Measurements from ENCODE around the gene CT47B1. TPM values are rescaled to one million over a fixed set of nuclear protein-coding genes. Genes with fewer than 3 reads are reported as not detected.

Gene CT47B1
- total and polyA plus RNA-seq, 2 of the 4 experiments (the other 2 are of a cell fraction): not detected

GRCh38 chrX:120857240-120857639 lies 18.4 kb downstream of the CT47B1 start (continued):
- no peak for TF ChIP-seq USF2 (IDR thresholded peaks at IDR 0.05; ENCODE audit: low read depth, low read length)
- TF ChIP-seq POLR2A (IDR thresholded peaks at IDR 0.05; ENCODE audit: low read depth, low read length): no peak
- no peak for TF ChIP-seq RAD21 (IDR thresholded peaks at IDR 0.05; ENCODE audit: low read length)
- no peak for TF ChIP-seq BHLHE40 (IDR thresholded peaks at IDR 0.05; ENCODE audit: low read depth, low read length)

- no TSS peak for BruUV-seq (replicated peaks)
- dilution Hi-C loops (cut with HindIII; ENCODE audit: low sequenced_read_pairs, unreplicated experiment): no loop called here
- Histone ChIP-seq H3K56ac (ENCODE audit: extremely low read depth, insufficient read depth, low read length) (no peak overlapping the region), H2AK5ac (ENCODE audit: low read depth, low read length) (no peak overlapping the region), H3K18ac (ENCODE audit: low read depth, low read length) (no peak overlapping the region), H3K9me3 (ENCODE audit: control insufficient read depth, insufficient read depth, low read length) (no peaks in the 10 kb centered on the region), H3K4ac (ENCODE audit: low read depth, low read length) (no peak overlapping the region), H3K27ac (ENCODE audit: insufficient read depth, low read length) (no peak overlapping the region), H2BK20ac (ENCODE audit: low read depth, low read length) (no peak overlapping the region), H4K91ac (ENCODE audit: insufficient read depth, low read depth, low read length) (no peak overlapping the region), H3K9ac (ENCODE audit: low read depth, low read length) (no peak overlapping the region), H2BK15ac (ENCODE audit: low read depth, low read length) (no peak overlapping the region), H3K4me1 (ENCODE audit: control insufficient read depth, insufficient read depth, low read length) (no peaks in the 10 kb centered on the region), H3K27me3 (ENCODE audit: control insufficient read depth, insufficient read depth, low read length) (no peaks in the 10 kb centered on the region), H2AK9ac (replicated peaks; ENCODE audit: low read depth, low read length, poor library complexity) (no peak overlapping the region), H3K79me1 (ENCODE audit: low read depth in 1 of 2, low read length in 2 of 2) (no peaks in the 10 kb centered on the region), H3K23ac (ENCODE audit: low read depth, low read length) (no peak overlapping the region), H3K4me2 (ENCODE audit: low read depth, low read length) (no peak overlapping the region), H4K20me1 (ENCODE audit: insufficient read depth, low read length) (no peaks in the 10 kb centered on the region), H2BK5ac (ENCODE audit: low read depth, low read length, poor library complexity, severe bottlenecking) (no peak overlapping the region), H3K36me3 (ENCODE audit: control insufficient read depth, insufficient read depth, low read length) (no peaks in the 10 kb centered on the region), H4K8ac (ENCODE audit: low read depth in 2 of 2, low read length in 2 of 2) (no peak overlapping the region), H4K5ac (ENCODE audit: low read depth, low read length) (no peak overlapping the region), H2AFZ (replicated peaks; ENCODE audit: low read length, poor library complexity) (no peak overlapping the region), H2BK120ac (ENCODE audit: low read depth, low read length) (no peak overlapping the region), H3K9me1 (ENCODE audit: insufficient read depth, low read length) (no peaks in the 10 kb centered on the region), H3K4me3 (ENCODE audit: insufficient read depth, low read depth, low read length) (no peak overlapping the region), H3K14ac (replicated peaks; ENCODE audit: low read depth, low read length) (no peak overlapping the region)
- POLR2A ChIA-PET (ENCODE audit: unreplicated experiment): no interaction called here
- DNase-seq: no peak
- CTCF ChIA-PET: no interaction called here
- in situ Hi-C loops (cut with MboI; ENCODE audit: low sequenced_read_pairs): no loop called here
- no peak for ATAC-seq (ENCODE audit: low read depth)
- intact Hi-C loops (cut with micrococcal nuclease): no loop called here
- WGBS, 2 experiments (ENCODE audit: extremely low coverage in 2 of 2, insufficient read length in 1 of 2): no CpG with 5 or more reads among the region's 2 CpGs
- TF ChIP-seq RFX5 (IDR thresholded peaks at IDR 0.05; ENCODE audit: low read depth, low read length): no peak
- TF ChIP-seq FOS (IDR thresholded peaks at IDR 0.05; ENCODE audit: low read depth, low read length): no peak
- no peak for TF ChIP-seq NFE2L2 (IDR thresholded peaks at IDR 0.05; ENCODE audit: low read depth, low read length)
- no peak for TF ChIP-seq USF2 (IDR thresholded peaks at IDR 0.05; ENCODE audit: low read depth, low read length)
- no peak for TF ChIP-seq CHD1 (IDR thresholded peaks at IDR 0.05; ENCODE audit: low read depth, low read length)
- TF ChIP-seq RAD21 (IDR thresholded peaks at IDR 0.05; ENCODE audit: low read length): no peak
- TF ChIP-seq CEBPB (IDR thresholded peaks at IDR 0.05; ENCODE audit: low read depth, low read length): no peak
- no peak for TF ChIP-seq SMC3 (IDR thresholded peaks at IDR 0.05; ENCODE audit: low read depth, low read length)
- TF ChIP-seq MAFK (IDR thresholded peaks at IDR 0.05; ENCODE audit: low read depth, low read length): no peak
- no peak for TF ChIP-seq MXI1 (IDR thresholded peaks at IDR 0.05; ENCODE audit: borderline replicate concordance, low read depth, low read length)
- no peak for TF ChIP-seq BHLHE40 (IDR thresholded peaks at IDR 0.05; ENCODE audit: low read depth, low read length)
- TF ChIP-seq MAZ (IDR thresholded peaks at IDR 0.05; ENCODE audit: borderline replicate concordance, low read depth, low read length): no peak
- no peak for TF ChIP-seq ELK1 (IDR thresholded peaks at IDR 0.05; ENCODE audit: borderline replicate concordance, low read depth, low read length)
- TF ChIP-seq RCOR1 (IDR thresholded peaks at IDR 0.05; ENCODE audit: insufficient replicate concordance, low read length): no peak
These were observed 34.8 kb downstream of the CT47B1 start for GRCh38 chrX:120840827-120841226.
